GM12878 (cell line): Measurements from ENCODE around the gene AGER.
"Not testable (repeated sequence)": the region's sequence is repeated elsewhere in the genome, so short reads cannot be mapped to it uniquely, and the experiment has no call there.

Experiments used
- CTCF ChIP-seq, 3 experiments: IDR thresholded peaks in 2 of 3; conservative IDR thresholded peaks in 1 of 3; 2 replicates each; pipeline ENCODE4 v1.5.1; 2011; ENCODE audit warnings: low read depth in 3 of 3, low read length in 3 of 3, mild to moderate bottlenecking in 3 of 3, control low read depth in 2 of 3, moderate library complexity in 2 of 3, inconsistent platforms in 1 of 3, mixed read lengths in 1 of 3; ENCODE audit not compliant: control insufficient read depth in 2 of 3, insufficient read depth in 1 of 3; ENCODE audit errors: extremely low read depth in 1 of 3
- EGR1 ChIP-seq, 2 experiments: IDR thresholded peaks; 1 replicate in 1 of 2; 2 replicates in 1 of 2; pipeline ENCODE4 v1.6.1; 2011 to 2012; ENCODE audit warnings: low read depth in 2 of 2, low read length in 2 of 2, borderline replicate concordance in 1 of 2, mild to moderate bottlenecking in 1 of 2, moderate library complexity in 1 of 2
- IKZF2 ChIP-seq, 2 experiments: fragments of 450-650 bp; IDR thresholded peaks; 2 replicates each; pipeline ENCODE4 v1.6.1; 2017; ENCODE audit warnings: mild to moderate bottlenecking in 2 of 2, moderate library complexity in 2 of 2
- RAD21 ChIP-seq: IDR thresholded peaks from 2 replicates; pipeline ENCODE4 v1.6.1; 2011; ENCODE audit warnings: mild to moderate bottlenecking, low read depth, low read length, moderate library complexity; ENCODE audit not compliant: insufficient read depth
- REST ChIP-seq: IDR thresholded peaks from 2 replicates; pipeline ENCODE4 v1.6.1; 2012; ENCODE audit warnings: mild to moderate bottlenecking, low read depth, low read length
- SMAD5 ChIP-seq: IDR thresholded peaks from 2 replicates; pipeline ENCODE4 v1.6.1; 2016; ENCODE audit warnings: antibody characterized with exemption, low read depth

GRCh38 chr6:32186151-32186840 lies 2.2 kb upstream of the AGER start:
- TF ChIP-seq CTCF (IDR thresholded peaks at IDR 0.05 in 2 of 3, conservative IDR thresholded peaks at IDR 0.05 in 1 of 3; ENCODE audit: control insufficient read depth in 2 of 3, extremely low read depth in 1 of 3, insufficient read depth in 1 of 3, low read depth in 3 of 3, low read length in 3 of 3); SMAD5; EGR1 (IDR thresholded peaks at IDR 0.05; ENCODE audit: borderline replicate concordance in 1 of 2, low read depth in 2 of 2, low read length in 2 of 2); IKZF2 (IDR thresholded peaks at IDR 0.05); RAD21; REST: not testable (repeated sequence)
